ENCODE results near the gene INTS7. TPM values are rescaled to one million over a fixed set of nuclear protein-coding genes. Genes with fewer than 3 reads are reported as not detected.

INTS7 gene
- total and polyA plus RNA-seq, 4 donors, result 3.9 to 14.4 (median 10.2) TPM

DNA sequence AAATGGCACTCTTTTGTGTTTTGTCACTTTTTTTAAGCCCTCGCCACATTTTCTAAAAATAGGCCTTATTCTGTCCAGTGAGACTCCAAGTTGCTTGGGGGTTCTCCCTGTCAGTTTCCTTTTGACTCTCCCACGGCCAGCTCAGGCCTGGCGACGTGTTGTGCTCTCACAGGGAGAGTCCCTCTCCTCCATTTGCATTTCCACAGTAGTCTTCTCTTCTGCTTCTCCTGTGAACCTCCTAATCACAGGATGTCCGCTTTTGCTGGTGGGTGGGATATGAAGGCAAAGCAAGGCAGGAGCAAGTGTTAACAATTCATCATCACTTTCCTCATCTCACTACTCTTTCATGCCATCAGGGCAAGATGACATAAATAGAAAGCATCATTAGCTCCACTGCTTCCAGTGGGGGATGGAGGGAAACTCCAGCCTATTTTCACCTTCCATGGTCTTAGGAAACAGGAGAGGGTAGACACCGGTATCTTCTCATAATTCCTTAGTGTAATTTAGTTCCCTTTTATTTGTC lies 99.8 kb downstream of the INTS7 start:
- Histone ChIP-seq H3K9ac (ENCODE audit: low read depth in 1 of 2, low read length in 2 of 2) (no peak overlapping the region), H3K4me3 (ENCODE audit: low read depth in 1 of 3, low read length in 3 of 3) (no peak overlapping the region), H3K4me1 (ENCODE audit: control insufficient read depth in 4 of 4, insufficient read depth in 4 of 4, low read length in 3 of 4) (peaks cover 0 to 16% (median 5%) of the 10 kb centered on the region in 4 donors), H3K27ac (ENCODE audit: low read depth in 1 of 2, low read length in 2 of 2) (no peak overlapping the region), H3K36me3 (ENCODE audit: control insufficient read depth in 4 of 4, insufficient read depth in 3 of 4, low read depth in 1 of 4, low read length in 3 of 4) (no peaks in the 10 kb centered on the region), H3K27me3 (ENCODE audit: control insufficient read depth in 4 of 4, insufficient read depth in 4 of 4, low read length in 3 of 4) (no peaks in the 10 kb centered on the region), H3K9me3 (ENCODE audit: control insufficient read depth in 4 of 4, low read length in 3 of 4) (no peaks in the 10 kb centered on the region)
- no peak for DNase-seq (ENCODE audit: low spot score)
- 68% methylated on average over 6 of the region's 6 CpGs for WGBS
- TF ChIP-seq SP1 (IDR thresholded peaks at IDR 0.05), result no peak
- TF ChIP-seq HNF4A (conservative IDR thresholded peaks at IDR 0.05), result no peak
- TF ChIP-seq FOXA1 (IDR thresholded peaks at IDR 0.05), result no peak
- no peak for TF ChIP-seq NR2F2 (IDR thresholded peaks at IDR 0.05)
- TF ChIP-seq, protein P1, sequence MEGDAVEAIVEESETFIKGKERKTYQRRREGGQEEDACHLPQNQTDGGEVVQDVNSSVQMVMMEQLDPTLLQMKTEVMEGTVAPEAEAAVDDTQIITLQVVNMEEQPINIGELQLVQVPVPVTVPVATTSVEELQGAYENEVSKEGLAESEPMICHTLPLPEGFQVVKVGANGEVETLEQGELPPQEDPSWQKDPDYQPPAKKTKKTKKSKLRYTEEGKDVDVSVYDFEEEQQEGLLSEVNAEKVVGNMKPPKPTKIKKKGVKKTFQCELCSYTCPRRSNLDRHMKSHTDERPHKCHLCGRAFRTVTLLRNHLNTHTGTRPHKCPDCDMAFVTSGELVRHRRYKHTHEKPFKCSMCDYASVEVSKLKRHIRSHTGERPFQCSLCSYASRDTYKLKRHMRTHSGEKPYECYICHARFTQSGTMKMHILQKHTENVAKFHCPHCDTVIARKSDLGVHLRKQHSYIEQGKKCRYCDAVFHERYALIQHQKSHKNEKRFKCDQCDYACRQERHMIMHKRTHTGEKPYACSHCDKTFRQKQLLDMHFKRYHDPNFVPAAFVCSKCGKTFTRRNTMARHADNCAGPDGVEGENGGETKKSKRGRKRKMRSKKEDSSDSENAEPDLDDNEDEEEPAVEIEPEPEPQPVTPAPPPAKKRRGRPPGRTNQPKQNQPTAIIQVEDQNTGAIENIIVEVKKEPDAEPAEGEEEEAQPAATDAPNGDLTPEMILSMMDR (IDR thresholded peaks at IDR 0.05; ENCODE audit: low read depth, low read length, missing input control), result no peak
- no peak for TF ChIP-seq RAD21 (IDR thresholded peaks at IDR 0.05)
- TF ChIP-seq GABPA (IDR thresholded peaks at IDR 0.05 in 1 of 2, conservative IDR thresholded peaks at IDR 0.05 in 1 of 2), result no peak
- no peak for TF ChIP-seq JUND (IDR thresholded peaks at IDR 0.05)
- no peak for TF ChIP-seq YY1 (IDR thresholded peaks at IDR 0.05)
- TF ChIP-seq, protein P2, sequence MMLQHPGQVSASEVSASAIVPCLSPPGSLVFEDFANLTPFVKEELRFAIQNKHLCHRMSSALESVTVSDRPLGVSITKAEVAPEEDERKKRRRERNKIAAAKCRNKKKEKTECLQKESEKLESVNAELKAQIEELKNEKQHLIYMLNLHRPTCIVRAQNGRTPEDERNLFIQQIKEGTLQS (IDR thresholded peaks at IDR 0.05), result no peak
- TF ChIP-seq HNF4G (IDR thresholded peaks at IDR 0.05), result no peak
- no peak for TF ChIP-seq RXRA (IDR thresholded peaks at IDR 0.05)
- no peak for TF ChIP-seq EGR1 (IDR thresholded peaks at IDR 0.05; ENCODE audit: low read depth in 2 of 2)
- TF ChIP-seq TAF1 (conservative IDR thresholded peaks at IDR 0.05), result no peak

DNA sequence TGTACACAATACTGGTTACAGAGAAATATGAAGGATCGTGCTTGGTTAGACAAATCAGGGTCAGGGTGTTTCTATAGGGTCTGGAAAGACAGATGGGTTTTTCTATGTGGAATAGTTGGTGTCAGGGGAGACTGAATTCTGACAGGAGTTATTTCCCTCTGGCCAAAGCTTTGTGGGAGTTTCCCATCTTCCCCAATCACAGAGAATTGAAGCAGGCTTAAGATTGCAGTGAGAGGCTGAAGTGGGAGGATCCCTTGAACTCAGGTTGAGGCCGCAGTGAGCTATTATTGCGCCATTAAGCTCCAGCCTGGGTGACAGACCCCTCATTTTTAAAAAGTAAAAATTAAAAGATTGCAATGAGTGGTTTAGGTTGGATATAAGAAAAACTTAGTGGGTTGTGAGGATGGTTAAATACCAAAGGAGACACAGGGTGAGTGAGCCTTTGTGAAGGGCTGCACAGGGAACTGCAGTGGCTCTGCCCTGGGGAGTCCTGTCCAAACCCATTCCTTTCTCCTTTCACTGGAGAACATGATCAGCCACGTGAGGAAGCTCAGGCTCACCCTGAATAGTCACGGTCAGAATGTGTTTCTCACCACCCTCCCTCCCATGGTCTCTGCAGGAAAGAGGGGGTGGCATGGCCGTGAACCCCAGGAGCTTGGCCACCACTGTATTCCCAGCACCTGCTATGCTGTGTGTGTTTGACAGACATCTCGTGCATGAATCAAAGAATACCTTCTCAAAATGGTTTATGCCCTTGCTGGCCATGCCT lies 101.2 kb downstream of the INTS7 start:
- peaks cover under 1 to 18% (median 7%) of the 10 kb centered on the region in 4 donors for H3K4me1 ChIP-seq (ENCODE audit: control insufficient read depth in 4 of 4, insufficient read depth in 4 of 4, low read length in 3 of 4)
- H3K9ac ChIP-seq (ENCODE audit: low read depth in 1 of 2, low read length in 2 of 2), result no peak overlapping the region
- TF ChIP-seq, protein P3, sequence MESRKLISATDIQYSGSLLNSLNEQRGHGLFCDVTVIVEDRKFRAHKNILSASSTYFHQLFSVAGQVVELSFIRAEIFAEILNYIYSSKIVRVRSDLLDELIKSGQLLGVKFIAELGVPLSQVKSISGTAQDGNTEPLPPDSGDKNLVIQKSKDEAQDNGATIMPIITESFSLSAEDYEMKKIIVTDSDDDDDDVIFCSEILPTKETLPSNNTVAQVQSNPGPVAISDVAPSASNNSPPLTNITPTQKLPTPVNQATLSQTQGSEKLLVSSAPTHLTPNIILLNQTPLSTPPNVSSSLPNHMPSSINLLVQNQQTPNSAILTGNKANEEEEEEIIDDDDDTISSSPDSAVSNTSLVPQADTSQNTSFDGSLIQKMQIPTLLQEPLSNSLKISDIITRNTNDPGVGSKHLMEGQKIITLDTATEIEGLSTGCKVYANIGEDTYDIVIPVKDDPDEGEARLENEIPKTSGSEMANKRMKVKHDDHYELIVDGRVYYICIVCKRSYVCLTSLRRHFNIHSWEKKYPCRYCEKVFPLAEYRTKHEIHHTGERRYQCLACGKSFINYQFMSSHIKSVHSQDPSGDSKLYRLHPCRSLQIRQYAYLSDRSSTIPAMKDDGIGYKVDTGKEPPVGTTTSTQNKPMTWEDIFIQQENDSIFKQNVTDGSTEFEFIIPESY (IDR thresholded peaks at IDR 0.05), result no peak
- TF ChIP-seq, protein P4, sequence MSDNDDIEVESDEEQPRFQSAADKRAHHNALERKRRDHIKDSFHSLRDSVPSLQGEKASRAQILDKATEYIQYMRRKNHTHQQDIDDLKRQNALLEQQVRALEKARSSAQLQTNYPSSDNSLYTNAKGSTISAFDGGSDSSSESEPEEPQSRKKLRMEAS (IDR thresholded peaks at IDR 0.05), result no peak
- no peak for TF ChIP-seq JUND (IDR thresholded peaks at IDR 0.05)
- TF ChIP-seq FOXA1 (IDR thresholded peaks at IDR 0.05), result no peak
- TF ChIP-seq FOXA2 (IDR thresholded peaks at IDR 0.05), result no peak
- TF ChIP-seq NR2F2 (IDR thresholded peaks at IDR 0.05), result no peak
- no peak for TF ChIP-seq TAF1 (conservative IDR thresholded peaks at IDR 0.05)
- no peak for TF ChIP-seq EGR1 (IDR thresholded peaks at IDR 0.05; ENCODE audit: low read depth in 2 of 2)
- TF ChIP-seq, protein P1 (IDR thresholded peaks at IDR 0.05; ENCODE audit: low read depth, low read length, missing input control), result no peak
- H3K9me3 ChIP-seq (ENCODE audit: control insufficient read depth in 4 of 4, low read length in 3 of 4), result no peaks in the 10 kb centered on the region
- DNase-seq (ENCODE audit: low spot score), result no peak
- no peak overlapping the region for H3K27ac ChIP-seq (ENCODE audit: low read depth in 1 of 2, low read length in 2 of 2)
- no peaks in the 10 kb centered on the region for H3K27me3 ChIP-seq (ENCODE audit: control insufficient read depth in 4 of 4, insufficient read depth in 4 of 4, low read length in 3 of 4)
- no peaks in the 10 kb centered on the region for H3K36me3 ChIP-seq (ENCODE audit: control insufficient read depth in 4 of 4, insufficient read depth in 3 of 4, low read depth in 1 of 4, low read length in 3 of 4)
- H3K4me3 ChIP-seq (ENCODE audit: low read depth in 1 of 3, low read length in 3 of 3), result no peak overlapping the region
- WGBS, result 90% methylated on average over 7 of the region's 7 CpGs
